ENCODE data around the gene MEPCE. TPM values are rescaled to one million over a fixed set of nuclear protein-coding genes. Genes with fewer than 3 reads are reported as not detected.

MEPCE gene
- total and polyA plus RNA-seq, 10 of the 15 experiments (the other 5 are each of a cell fraction or from before 2014, with no cell fraction given): 8.2 to 48.0 (median 22.1) TPM

DNA sequence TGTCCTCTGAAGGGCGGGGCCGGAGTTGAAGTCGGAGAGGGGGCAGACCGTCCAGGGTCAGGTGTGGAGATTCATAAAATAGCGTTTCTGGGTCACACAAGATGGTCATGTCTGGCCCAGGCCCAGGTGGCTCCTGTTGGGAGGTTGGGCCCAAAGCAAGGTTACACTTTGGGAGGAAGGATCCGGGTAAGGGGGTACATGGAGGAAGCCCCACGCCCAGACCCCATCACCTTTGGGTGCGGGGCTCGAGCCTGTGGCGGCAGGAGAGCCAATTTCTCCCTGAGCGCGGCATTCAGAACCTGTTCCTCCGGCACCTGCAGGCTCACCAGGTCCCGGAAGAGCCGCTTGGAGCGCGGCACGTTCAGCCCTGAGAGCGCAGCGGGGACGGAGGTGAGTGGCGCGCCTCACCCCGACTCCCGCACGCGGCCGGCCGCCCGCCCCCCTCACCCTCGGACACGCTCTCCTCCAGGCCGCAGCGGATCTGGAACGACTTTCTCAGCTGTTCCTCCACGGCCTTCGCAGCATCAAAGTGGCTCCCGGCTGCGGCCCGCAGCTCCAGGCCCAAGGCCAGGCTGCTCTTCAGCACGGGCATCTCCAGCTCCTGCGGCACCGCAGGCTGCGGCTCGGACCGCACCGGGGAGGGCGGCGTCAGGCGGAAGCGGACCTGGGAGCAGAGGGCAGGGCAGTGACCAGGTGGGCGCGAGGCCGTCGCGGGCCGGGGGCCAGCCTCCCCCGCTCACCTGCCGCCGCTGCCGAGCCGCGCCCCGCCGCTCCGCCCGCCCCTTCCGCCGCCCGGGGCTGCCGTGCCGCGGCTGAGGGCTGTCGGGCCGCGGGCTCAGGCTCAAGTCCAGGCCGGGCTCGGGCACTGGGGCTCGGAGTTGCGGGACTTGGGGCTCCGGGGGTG lies 6.0 kb downstream of the MEPCE start (continued):
- TF ChIP-seq, protein P1, sequence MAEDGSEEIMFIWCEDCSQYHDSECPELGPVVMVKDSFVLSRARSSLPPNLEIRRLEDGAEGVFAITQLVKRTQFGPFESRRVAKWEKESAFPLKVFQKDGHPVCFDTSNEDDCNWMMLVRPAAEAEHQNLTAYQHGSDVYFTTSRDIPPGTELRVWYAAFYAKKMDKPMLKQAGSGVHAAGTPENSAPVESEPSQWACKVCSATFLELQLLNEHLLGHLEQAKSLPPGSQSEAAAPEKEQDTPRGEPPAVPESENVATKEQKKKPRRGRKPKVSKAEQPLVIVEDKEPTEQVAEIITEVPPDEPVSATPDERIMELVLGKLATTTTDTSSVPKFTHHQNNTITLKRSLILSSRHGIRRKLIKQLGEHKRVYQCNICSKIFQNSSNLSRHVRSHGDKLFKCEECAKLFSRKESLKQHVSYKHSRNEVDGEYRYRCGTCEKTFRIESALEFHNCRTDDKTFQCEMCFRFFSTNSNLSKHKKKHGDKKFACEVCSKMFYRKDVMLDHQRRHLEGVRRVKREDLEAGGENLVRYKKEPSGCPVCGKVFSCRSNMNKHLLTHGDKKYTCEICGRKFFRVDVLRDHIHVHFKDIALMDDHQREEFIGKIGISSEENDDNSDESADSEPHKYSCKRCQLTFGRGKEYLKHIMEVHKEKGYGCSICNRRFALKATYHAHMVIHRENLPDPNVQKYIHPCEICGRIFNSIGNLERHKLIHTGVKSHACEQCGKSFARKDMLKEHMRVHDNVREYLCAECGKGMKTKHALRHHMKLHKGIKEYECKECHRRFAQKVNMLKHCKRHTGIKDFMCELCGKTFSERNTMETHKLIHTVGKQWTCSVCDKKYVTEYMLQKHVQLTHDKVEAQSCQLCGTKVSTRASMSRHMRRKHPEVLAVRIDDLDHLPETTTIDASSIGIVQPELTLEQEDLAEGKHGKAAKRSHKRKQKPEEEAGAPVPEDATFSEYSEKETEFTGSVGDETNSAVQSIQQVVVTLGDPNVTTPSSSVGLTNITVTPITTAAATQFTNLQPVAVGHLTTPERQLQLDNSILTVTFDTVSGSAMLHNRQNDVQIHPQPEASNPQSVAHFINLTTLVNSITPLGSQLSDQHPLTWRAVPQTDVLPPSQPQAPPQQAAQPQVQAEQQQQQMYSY (CRISPR knock-in tag; IDR thresholded peaks at IDR 0.05): no peak

DNA sequence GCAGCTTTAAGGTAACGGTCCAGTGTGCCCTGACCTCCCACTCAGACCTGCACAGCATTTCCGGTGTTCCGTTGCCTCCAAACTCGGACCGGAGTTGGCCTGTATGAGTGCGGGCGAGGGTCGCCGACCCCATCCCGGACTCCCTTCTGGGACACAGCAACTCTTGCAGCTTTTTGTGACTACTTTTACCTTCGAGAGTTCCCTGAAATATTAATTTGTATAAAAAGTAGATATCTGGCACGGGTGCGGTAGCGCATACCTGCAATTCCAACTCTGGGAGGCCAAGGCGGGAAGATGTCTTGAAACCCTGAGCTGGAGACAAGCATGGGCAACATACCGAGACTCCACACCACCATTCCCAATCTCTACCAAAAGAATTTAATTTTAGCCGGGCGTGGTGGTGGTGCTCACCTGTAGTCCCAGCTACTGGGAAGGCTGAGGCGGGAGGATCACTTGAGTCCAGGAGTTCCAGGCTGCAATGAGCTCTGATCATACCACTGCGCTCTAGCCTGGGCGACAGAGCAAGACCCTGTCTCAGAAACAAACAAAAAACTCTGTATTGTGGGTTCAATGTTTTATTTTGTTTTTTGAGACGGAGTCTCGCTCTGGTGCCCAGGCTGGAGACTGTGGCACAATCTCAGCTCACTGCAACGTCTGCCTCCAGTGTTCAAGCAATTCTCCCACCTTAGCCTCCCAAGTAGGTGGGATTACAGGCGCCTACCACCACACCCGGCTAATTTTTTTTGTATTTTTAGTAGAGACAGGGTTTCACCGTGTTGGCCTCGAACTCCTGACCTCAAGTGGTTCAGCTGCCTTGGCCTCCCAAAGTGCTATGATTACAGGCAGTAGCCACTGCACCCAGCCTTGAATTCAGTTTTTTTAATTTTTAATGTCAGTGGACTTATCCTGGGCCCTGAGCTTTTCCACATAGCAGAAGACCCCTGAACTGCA lies 7.8 kb downstream of the MEPCE start:
- no peak overlapping the region for H2AFZ ChIP-seq (ENCODE audit: control insufficient read depth, low read depth, low read length)
- peak; percentile 2; the same call in 1 of the 2 replicates for TF ChIP-seq HDGF (IDR thresholded peaks at IDR 0.05)
- TF ChIP-seq, protein P2, sequence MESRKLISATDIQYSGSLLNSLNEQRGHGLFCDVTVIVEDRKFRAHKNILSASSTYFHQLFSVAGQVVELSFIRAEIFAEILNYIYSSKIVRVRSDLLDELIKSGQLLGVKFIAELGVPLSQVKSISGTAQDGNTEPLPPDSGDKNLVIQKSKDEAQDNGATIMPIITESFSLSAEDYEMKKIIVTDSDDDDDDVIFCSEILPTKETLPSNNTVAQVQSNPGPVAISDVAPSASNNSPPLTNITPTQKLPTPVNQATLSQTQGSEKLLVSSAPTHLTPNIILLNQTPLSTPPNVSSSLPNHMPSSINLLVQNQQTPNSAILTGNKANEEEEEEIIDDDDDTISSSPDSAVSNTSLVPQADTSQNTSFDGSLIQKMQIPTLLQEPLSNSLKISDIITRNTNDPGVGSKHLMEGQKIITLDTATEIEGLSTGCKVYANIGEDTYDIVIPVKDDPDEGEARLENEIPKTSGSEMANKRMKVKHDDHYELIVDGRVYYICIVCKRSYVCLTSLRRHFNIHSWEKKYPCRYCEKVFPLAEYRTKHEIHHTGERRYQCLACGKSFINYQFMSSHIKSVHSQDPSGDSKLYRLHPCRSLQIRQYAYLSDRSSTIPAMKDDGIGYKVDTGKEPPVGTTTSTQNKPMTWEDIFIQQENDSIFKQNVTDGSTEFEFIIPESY (IDR thresholded peaks at IDR 0.05): no peak
- TF ChIP-seq RCOR1 (conservative IDR thresholded peaks at IDR 0.05; ENCODE audit: low read depth, low read length): no peak
- TF ChIP-seq, protein P3, sequence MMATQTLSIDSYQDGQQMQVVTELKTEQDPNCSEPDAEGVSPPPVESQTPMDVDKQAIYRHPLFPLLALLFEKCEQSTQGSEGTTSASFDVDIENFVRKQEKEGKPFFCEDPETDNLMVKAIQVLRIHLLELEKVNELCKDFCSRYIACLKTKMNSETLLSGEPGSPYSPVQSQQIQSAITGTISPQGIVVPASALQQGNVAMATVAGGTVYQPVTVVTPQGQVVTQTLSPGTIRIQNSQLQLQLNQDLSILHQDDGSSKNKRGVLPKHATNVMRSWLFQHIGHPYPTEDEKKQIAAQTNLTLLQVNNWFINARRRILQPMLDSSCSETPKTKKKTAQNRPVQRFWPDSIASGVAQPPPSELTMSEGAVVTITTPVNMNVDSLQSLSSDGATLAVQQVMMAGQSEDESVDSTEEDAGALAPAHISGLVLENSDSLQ (IDR thresholded peaks at IDR 0.05): no peak
- TF ChIP-seq CHD1 (IDR thresholded peaks at IDR 0.05; ENCODE audit: low read depth, low read length): no peak
- TF ChIP-seq, protein P4, sequence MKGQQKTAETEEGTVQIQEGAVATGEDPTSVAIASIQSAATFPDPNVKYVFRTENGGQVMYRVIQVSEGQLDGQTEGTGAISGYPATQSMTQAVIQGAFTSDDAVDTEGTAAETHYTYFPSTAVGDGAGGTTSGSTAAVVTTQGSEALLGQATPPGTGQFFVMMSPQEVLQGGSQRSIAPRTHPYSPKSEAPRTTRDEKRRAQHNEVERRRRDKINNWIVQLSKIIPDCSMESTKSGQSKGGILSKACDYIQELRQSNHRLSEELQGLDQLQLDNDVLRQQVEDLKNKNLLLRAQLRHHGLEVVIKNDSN (IDR thresholded peaks at IDR 0.05; ENCODE audit: borderline replicate concordance, extremely low read length, insufficient read depth, low read depth, low read length): no peak
- ChIA-PET POLR2A (interaction anchor here (0.5 to 2.6 kb wide), 22 partner anchors 7 to 336 kb away, joined by 3 to 18 read pairs (median 4); partner anchors contain the start of genes FBXO24, TSC22D4 and ZCWPW1), SMC1A (ENCODE audit: uncharacterized antibody, unreplicated experiment) (interaction anchor here (0.6 to 1.4 kb wide), 4 partner anchors 15 to 122 kb away, joined by 3 to 4 read pairs (median 4); partner anchors contain the start of gene TSC22D4), RAD21 (ENCODE audit: unreplicated experiment) (interaction anchor here (0.8 to 1.0 kb wide), 3 partner anchors 13 to 30 kb away, joined by 3 to 7 read pairs (median 3); no protein-coding TSS in a partner anchor), CTCF (interaction anchor here (0.6 to 2.8 kb wide), 7 partner anchors 13 to 299 kb away, joined by 3 to 13 read pairs (median 3); partner anchors contain the start of genes FBXO24 and LRCH4)
- DNase-seq (ENCODE audit: low read depth, low spot score) (no peak), FAIRE-seq (peak; percentile 44), ATAC-seq (no peak)
- peak overlapping the region; percentile 56 for H3K4me2 ChIP-seq (ENCODE audit: control insufficient read depth, insufficient read depth)
- H3K9me3 ChIP-seq (replicated peaks; ENCODE audit: control insufficient read depth, insufficient read depth, low read length): no peaks in the 10 kb centered on the region
- H3K27me3 ChIP-seq (replicated peaks in 1 of 2; ENCODE audit: control insufficient read depth in 2 of 2, insufficient read depth in 2 of 2, low read length in 1 of 2): no peaks in the 10 kb centered on the region
- H3K4me3 ChIP-seq: peak overlapping the region; percentile 56
- H3K27ac ChIP-seq (ENCODE audit: control insufficient read depth, insufficient read depth): no peak overlapping the region
- no TSS peak for BruUV-seq (replicated peaks)
- H3K36me3 ChIP-seq (ENCODE audit: control insufficient read depth in 2 of 2, insufficient read depth in 2 of 2, low read length in 1 of 2): peaks cover 5 to 13% of the 10 kb centered on the region in 2 experiments; a peak in 3 of 4 replicates
- in situ Hi-C loops (cut with MboI) (no loop called here), intact Hi-C loops (cut with micrococcal nuclease; ENCODE audit: unreplicated experiment) (no loop called here)
- WGBS (ENCODE audit: insufficient coverage, insufficient replicate concordance, low lambda C conversion rate, missing lambda C conversion rate): 88% methylated on average over 28 of the region's 28 CpGs
- peak overlapping the region; percentile 83; the same call in 1 of the 2 replicates for H3K9ac ChIP-seq (ENCODE audit: control insufficient read depth, insufficient read depth, low read length)
- H4K20me1 ChIP-seq (ENCODE audit: control insufficient read depth, insufficient read depth): no peaks in the 10 kb centered on the region
- H3K4me1 ChIP-seq (ENCODE audit: control insufficient read depth, insufficient read depth, low read length): peaks cover 13% of the 10 kb centered on the region
- H3K79me2 ChIP-seq (ENCODE audit: control insufficient read depth, insufficient read depth, low read length): peaks cover 26% of the 10 kb centered on the region

Measured in GM12878 (cell line).